ENCODE measurements around the gene BIRC7.

DNA sequence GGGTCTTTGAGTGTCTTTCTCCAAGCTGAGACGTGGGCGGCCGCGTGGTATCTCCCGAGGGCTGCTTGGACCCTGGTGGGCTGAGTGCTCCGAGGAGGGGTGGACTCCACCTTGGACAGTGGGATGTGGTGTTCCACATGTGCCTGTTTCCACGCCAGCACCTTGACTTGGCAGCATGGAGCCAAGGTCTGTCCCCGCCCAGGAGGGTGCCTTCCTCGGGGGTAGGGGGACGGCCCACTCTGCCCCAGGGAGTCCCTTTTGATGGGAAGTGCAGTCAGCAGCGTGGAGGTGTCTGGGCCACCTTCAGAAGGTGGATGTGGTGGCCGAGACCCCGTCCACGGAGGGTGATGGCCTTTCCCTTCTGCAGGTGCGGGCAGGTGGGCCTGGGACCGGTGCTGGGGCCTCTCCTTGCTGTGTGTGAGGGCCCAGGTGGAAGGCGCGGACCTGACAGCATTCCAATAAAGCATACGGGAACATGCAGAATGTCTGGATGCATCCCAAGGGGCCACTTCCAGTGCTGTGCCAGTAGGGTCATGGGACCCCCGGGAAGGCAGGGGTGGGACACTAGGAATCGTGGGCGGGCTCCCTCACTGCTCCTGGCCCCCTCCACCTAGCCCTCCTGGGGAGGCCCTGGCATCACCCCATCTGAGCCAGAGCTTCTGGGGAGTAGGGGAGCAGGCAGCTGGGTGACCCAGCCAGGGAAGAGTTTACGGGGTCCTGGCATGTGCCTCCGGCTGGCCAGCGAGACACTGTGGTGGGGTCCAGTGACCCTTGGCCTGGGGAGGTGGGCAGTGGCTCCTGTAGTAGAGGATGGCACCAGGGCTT lies 53.8 kb downstream of the BIRC7 start:
- no peak for TF ChIP-seq SIN3A (IDR thresholded peaks at IDR 0.05; ENCODE audit: low read depth)
- TF ChIP-seq, protein P1, sequence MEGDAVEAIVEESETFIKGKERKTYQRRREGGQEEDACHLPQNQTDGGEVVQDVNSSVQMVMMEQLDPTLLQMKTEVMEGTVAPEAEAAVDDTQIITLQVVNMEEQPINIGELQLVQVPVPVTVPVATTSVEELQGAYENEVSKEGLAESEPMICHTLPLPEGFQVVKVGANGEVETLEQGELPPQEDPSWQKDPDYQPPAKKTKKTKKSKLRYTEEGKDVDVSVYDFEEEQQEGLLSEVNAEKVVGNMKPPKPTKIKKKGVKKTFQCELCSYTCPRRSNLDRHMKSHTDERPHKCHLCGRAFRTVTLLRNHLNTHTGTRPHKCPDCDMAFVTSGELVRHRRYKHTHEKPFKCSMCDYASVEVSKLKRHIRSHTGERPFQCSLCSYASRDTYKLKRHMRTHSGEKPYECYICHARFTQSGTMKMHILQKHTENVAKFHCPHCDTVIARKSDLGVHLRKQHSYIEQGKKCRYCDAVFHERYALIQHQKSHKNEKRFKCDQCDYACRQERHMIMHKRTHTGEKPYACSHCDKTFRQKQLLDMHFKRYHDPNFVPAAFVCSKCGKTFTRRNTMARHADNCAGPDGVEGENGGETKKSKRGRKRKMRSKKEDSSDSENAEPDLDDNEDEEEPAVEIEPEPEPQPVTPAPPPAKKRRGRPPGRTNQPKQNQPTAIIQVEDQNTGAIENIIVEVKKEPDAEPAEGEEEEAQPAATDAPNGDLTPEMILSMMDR (IDR thresholded peaks at IDR 0.05 in 2 of 3, conservative IDR thresholded peaks at IDR 0.05 in 1 of 3; ENCODE audit: borderline replicate concordance in 1 of 3, insufficient read depth in 1 of 3, low read depth in 2 of 3, low read length in 2 of 3) = no peak
- no peak for TF ChIP-seq POLR2A (IDR thresholded peaks at IDR 0.05; ENCODE audit: borderline replicate concordance, extremely low read depth, insufficient read depth, insufficient read length)
- no peak for TF ChIP-seq EZH2phosphoT487 (IDR thresholded peaks at IDR 0.05; ENCODE audit: borderline replicate concordance)
- TF ChIP-seq ZBTB33 (IDR thresholded peaks at IDR 0.05; ENCODE audit: extremely low read depth, insufficient replicate concordance, low read length) = no peak
- no peak for TF ChIP-seq ATF3 (IDR thresholded peaks at IDR 0.05)
